Activated CD8-positive, alpha-beta T cell treated with anti-CD3 and anti-CD28 coated beads for 36 hours (primary cell): ENCODE data around the gene ACTN3. TPM values are rescaled to one million over a fixed set of nuclear protein-coding genes. Genes with fewer than 3 reads are reported as not detected.

Experiments used
- ATAC-seq: fragments of 200-7000 bp; cut with Tn5 transposase; one replicate; pipeline ENCODE4 v1.10.0; 2021; ENCODE audit warnings: mild to moderate bottlenecking, moderate library complexity
- CTCF ChIA-PET: fragments of 350-600 bp; sonication (Branson Sonifier 250); formaldehyde crosslinking; loops from one replicate; lab custom pipeline; 2021; ENCODE audit warnings: antibody characterized with exemption; lab: Charles Lee
- POLR2A ChIA-PET: fragments of 350-600 bp; sonication (Branson Sonifier 250); formaldehyde crosslinking; loops from one replicate; lab custom pipeline; 2021; ENCODE audit warnings: antibody characterized with exemption; lab: Charles Lee
- DNase-seq: peaks from one replicate; pipeline ENCODE4 v3.0.0-alpha.2; 2020
- H3K27ac Mint-ChIP-seq: one replicate; pipeline ENCODE4 v1.8.0; 2021; ENCODE audit warnings: mild to moderate bottlenecking, mixed read lengths
- H3K27me3 Mint-ChIP-seq: one replicate; pipeline ENCODE4 v1.8.0; 2021; ENCODE audit warnings: mixed read lengths
- H3K36me3 Mint-ChIP-seq: one replicate; pipeline ENCODE4 v1.8.0; 2021; ENCODE audit warnings: low read depth, mixed read lengths
- H3K4me1 Mint-ChIP-seq: one replicate; pipeline ENCODE4 v1.8.0; 2021; ENCODE audit warnings: low read depth, mixed read lengths
- H3K4me3 Mint-ChIP-seq: one replicate; pipeline ENCODE4 v1.8.0; 2021; ENCODE audit warnings: mild to moderate bottlenecking, moderate library complexity, mixed read lengths
- H3K9me3 Mint-ChIP-seq: one replicate; pipeline ENCODE4 v1.8.0; 2021; ENCODE audit warnings: mixed read lengths
- intact Hi-C: fragments of 100-400 bp; cut with micrococcal nuclease; formaldehyde crosslinking; loops from one replicate; pipeline ENCODE4 v1.10.0; 2022
- total RNA-seq, 2 experiments: library from RNA; stranded (reverse); gene quantifications; one replicate each; pipeline ENCODE4 v1.2.3, GENCODE V29; 2021
- TF ChIP-seq, protein P1 (sequence below): fragments of 200-600 bp; IDR thresholded peaks from one replicate; pipeline ENCODE4 v1.8.0; 2022; ENCODE audit warnings: antibody characterized with exemption, mild to moderate bottlenecking

Gene ACTN3
- total RNA-seq, 2 experiments from 2014 or later, result 0.14 TPM; not detected in 1

DNA sequence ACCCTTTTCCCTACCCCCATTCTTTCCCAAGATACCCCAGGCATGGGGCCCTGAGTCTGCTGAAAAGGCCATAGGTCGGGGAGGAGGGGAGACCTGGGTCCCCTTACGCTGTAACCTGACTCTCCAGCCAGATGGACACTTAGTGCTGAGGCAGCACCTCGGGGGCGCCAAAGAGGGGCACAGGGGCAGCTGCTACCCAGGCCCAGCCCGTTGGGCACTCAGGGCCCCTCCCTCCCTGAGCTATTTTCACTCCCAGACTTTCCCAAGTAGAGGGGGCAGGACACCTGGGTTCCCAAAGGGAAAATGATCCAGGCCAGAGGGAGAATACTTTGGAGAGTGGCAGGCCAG lies 933 bp downstream of the ACTN3 start:
- H3K4me1 Mint-ChIP-seq, result peaks cover 17% of the 10 kb centered on the region
- peaks cover 3% of the 10 kb centered on the region for H3K36me3 Mint-ChIP-seq
- no peak for ATAC-seq
- ChIA-PET CTCF (no interaction called here), POLR2A (no interaction called here)
- TF ChIP-seq, protein P1, sequence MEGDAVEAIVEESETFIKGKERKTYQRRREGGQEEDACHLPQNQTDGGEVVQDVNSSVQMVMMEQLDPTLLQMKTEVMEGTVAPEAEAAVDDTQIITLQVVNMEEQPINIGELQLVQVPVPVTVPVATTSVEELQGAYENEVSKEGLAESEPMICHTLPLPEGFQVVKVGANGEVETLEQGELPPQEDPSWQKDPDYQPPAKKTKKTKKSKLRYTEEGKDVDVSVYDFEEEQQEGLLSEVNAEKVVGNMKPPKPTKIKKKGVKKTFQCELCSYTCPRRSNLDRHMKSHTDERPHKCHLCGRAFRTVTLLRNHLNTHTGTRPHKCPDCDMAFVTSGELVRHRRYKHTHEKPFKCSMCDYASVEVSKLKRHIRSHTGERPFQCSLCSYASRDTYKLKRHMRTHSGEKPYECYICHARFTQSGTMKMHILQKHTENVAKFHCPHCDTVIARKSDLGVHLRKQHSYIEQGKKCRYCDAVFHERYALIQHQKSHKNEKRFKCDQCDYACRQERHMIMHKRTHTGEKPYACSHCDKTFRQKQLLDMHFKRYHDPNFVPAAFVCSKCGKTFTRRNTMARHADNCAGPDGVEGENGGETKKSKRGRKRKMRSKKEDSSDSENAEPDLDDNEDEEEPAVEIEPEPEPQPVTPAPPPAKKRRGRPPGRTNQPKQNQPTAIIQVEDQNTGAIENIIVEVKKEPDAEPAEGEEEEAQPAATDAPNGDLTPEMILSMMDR, result no peak
- no peak for DNase-seq
- no peak overlapping the region for H3K27ac Mint-ChIP-seq
- no peaks in the 10 kb centered on the region for H3K9me3 Mint-ChIP-seq
- no peaks in the 10 kb centered on the region for H3K27me3 Mint-ChIP-seq
- intact Hi-C loops, result loop anchor here (10.0 kb wide), 2 partner anchors 63 to 127 kb away; partner anchors contain the start of genes DPP3 and RBM4B
- H3K4me3 Mint-ChIP-seq, result no peak overlapping the region

DNA sequence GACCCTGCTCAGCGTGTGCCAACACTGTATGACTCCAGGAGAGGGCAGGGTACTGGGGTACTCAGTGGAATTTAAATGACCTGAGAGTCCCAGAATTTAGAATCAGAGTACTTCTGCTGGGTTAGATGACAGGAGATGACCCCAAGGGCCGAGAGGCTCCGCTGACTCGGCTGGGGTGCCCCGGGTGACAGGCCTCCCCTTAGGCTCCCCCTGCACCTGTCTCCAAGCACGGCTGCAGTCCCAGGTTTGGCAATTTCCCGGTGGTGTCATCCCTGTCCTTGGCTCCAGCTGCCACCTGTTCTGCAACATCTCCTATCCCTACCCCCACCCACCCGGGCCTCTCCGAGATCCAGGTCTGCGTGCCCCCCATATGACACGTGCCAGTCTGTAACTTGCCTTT lies 1.3 kb downstream of the ACTN3 start:
- no peak overlapping the region for H3K27ac Mint-ChIP-seq
- DNase-seq, result no peak
- TF ChIP-seq, protein P1, result no peak
- CTCF ChIA-PET, result no interaction called here
- intact Hi-C loops, result loop anchor here (10.0 kb wide), 2 partner anchors 63 to 127 kb away; partner anchors contain the start of genes DPP3 and RBM4B
- H3K36me3 Mint-ChIP-seq, result peaks cover 3% of the 10 kb centered on the region
- POLR2A ChIA-PET, result interaction anchor here (0.9 kb wide), 1 partner anchor 14 kb away, joined by 3 read pairs; no protein-coding TSS in a partner anchor
- no peaks in the 10 kb centered on the region for H3K9me3 Mint-ChIP-seq
- H3K4me1 Mint-ChIP-seq, result peaks cover 16% of the 10 kb centered on the region
- no peak for ATAC-seq
- no peaks in the 10 kb centered on the region for H3K27me3 Mint-ChIP-seq
- no peak overlapping the region for H3K4me3 Mint-ChIP-seq

DNA sequence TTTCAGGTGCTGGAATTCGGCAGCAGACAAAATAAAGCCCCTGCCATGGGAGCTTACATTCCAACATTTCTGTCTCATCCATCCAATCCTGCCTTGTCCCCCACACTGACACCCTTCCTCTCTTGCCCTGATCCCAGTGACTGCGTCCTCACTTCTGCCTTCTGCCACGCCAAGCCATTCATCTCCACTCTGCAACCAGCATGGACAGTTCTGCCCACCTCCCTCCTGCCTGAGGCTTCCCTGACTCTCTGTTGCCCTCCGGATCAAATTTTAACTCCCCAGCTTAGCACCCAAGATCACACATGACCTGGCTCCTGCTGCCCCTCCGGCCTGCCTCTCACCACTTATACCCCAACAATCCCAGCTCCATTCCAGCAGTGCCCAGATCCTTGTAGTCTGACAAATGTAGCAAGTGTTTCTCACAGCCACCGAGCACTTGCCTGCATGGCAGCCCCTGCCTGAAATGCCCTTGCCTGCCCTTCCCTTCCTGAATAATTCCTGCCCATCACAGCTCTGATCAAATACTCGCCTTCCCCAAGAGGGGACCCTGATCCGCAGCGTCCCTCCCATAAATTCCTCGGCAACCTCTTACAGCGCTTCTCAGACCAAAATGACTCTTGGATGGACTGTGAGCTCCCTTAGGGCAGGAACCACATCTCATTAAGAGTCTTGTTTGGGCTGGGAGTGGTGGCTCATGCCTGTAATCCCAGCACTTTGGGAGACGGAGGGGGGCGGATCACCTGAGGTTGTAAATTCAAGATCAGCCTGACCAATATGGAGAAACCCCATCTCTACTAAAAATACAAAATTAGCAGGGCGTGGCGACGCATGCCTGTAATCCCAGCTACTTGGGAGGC lies 2.3 kb downstream of the ACTN3 start:
- intact Hi-C loops, result loop anchor here (10.0 kb wide), 2 partner anchors 64 to 126 kb away; partner anchors contain the start of genes DPP3 and RBM4B
- H3K36me3 Mint-ChIP-seq, result peaks cover 3% of the 10 kb centered on the region
- ATAC-seq (no peak), DNase-seq (no peak)
- POLR2A ChIA-PET, result interaction anchor here (0.9 to 1.7 kb wide), 4 partner anchors 13 to 92 kb away, joined by 3 to 6 read pairs (median 3); partner anchors contain the start of gene CTSF
- H3K27ac Mint-ChIP-seq, result no peak overlapping the region
- H3K27me3 Mint-ChIP-seq, result no peaks in the 10 kb centered on the region
- H3K4me1 Mint-ChIP-seq, result peaks cover 8% of the 10 kb centered on the region
- TF ChIP-seq, protein P1, result no peak
- CTCF ChIA-PET, result no interaction called here
- no peaks in the 10 kb centered on the region for H3K9me3 Mint-ChIP-seq
- no peak overlapping the region for H3K4me3 Mint-ChIP-seq

DNA sequence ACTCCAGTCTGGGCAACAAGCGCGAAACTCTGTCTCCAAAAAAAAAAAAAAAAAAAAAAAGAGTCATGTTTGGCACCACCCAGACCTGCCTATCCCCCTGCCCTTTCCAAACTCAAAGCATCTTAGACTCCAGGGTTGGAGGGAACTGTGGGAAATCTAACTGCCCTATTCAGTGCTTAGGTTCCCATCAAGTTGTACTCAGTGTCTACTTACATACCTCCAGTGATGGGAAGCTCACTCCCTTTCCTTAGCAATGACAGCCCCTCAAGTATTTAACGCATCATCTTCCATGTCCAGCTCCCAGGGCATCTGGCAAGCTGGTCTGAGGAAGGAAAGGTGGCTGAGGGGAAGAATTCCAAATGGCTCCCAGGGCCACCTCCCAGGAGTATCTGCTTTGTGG lies 3.0 kb downstream of the ACTN3 start:
- no peak for ATAC-seq
- Mint-ChIP-seq H3K27me3 (no peaks in the 10 kb centered on the region), H3K4me3 (no peak overlapping the region), H3K36me3 (no peaks in the 10 kb centered on the region), H3K4me1 (peaks cover 3% of the 10 kb centered on the region), H3K9me3 (no peaks in the 10 kb centered on the region), H3K27ac (no peak overlapping the region)
- intact Hi-C loops, result loop anchor here (10.0 kb wide), 2 partner anchors 65 to 125 kb away; partner anchors contain the start of genes DPP3 and RBM4B
- POLR2A ChIA-PET, result interaction anchor here (1.1 to 1.7 kb wide), 2 partner anchors 14 to 18 kb away, joined by 3 to 6 read pairs; partner anchors contain the start of gene CTSF
- DNase-seq, result no peak
- CTCF ChIA-PET, result no interaction called here
- TF ChIP-seq, protein P1, result no peak

DNA sequence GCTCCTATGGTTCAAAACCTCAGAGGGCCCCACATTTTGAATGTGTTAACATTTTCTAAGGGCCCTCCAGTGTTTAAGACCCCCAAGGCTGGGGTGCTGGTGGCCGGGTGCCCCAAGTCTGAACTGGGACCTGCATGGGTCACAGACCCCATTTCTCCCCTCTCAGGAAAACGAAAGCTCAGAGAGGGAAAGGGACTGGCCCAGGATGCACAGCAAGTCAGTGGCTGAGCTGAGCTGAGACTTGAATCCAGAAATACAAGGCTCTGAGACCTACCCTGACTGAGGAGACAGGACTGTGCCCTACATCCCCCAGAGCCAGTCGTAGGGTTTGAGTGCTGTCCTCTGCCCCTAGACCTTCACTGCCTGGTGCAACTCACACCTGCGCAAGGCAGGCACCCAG lies 4.2 kb downstream of the ACTN3 start:
- POLR2A ChIA-PET, result no interaction called here

More for the DNA sequence above, 4.2 kb downstream of the ACTN3 start:
- CTCF ChIA-PET, result no interaction called here
- no peak overlapping the region for H3K27ac Mint-ChIP-seq
- H3K4me3 Mint-ChIP-seq, result no peak overlapping the region
- no peaks in the 10 kb centered on the region for H3K9me3 Mint-ChIP-seq
- intact Hi-C loops, result no loop called here
- ATAC-seq (no peak), DNase-seq (no peak)
- no peaks in the 10 kb centered on the region for H3K4me1 Mint-ChIP-seq
- H3K27me3 Mint-ChIP-seq, result no peaks in the 10 kb centered on the region
- TF ChIP-seq, protein P1, result no peak
- no peaks in the 10 kb centered on the region for H3K36me3 Mint-ChIP-seq
